ENCODE results near the gene PCYT2.

Gene PCYT2

DNA sequence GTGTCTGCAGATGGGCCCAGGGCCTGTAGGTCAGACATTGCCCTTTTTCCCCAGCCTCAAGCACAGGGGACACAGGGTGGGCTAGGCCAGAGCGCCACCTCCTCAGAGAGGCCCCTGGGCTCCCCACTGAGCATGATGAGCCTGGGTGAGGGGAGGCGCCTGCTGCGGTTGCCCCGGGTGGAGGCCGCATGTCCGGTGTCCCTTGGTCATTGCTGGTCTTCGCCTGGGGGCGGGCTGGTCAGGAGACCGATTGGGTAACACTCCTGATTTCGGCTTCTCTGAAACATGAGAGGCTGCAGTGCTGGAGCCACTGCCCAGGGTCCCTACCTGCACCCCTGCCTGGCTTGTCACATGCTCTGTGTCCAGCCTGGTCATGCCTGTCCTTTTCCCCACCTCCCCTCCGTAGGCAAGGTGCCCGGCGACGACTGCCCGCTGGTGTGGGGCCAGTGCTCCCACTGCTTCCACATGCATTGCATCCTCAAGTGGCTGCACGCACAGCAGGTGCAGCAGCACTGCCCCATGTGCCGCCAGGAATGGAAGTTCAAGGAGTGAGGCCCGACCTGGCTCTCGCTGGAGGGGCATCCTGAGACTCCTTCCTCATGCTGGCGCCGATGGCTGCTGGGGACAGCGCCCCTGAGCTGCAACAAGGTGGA, 11.6 kb downstream of the PCYT2 start:
- DNase-seq: no peak

DNA sequence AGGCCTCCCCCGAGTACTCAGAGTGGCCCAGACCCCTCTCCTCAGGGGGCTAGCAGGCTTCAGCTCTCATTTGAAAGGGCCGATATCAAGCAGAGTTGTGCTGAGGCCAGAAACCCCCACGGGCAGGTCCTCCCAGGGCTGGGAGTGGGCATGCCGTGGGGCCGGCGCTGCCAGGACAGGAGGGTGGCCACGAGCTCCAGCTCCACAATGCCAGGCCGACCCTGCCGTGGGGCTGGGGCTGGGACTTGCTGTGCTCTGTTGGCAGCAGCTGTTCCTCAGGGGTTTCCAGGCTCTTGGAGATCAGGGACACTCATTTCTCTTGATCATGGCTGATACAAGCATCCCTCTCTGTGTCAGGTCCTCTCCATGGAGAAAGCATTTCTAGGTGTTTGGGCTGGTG, 12.3 kb downstream of the PCYT2 start:
- DNase-seq: no peak

DNA sequence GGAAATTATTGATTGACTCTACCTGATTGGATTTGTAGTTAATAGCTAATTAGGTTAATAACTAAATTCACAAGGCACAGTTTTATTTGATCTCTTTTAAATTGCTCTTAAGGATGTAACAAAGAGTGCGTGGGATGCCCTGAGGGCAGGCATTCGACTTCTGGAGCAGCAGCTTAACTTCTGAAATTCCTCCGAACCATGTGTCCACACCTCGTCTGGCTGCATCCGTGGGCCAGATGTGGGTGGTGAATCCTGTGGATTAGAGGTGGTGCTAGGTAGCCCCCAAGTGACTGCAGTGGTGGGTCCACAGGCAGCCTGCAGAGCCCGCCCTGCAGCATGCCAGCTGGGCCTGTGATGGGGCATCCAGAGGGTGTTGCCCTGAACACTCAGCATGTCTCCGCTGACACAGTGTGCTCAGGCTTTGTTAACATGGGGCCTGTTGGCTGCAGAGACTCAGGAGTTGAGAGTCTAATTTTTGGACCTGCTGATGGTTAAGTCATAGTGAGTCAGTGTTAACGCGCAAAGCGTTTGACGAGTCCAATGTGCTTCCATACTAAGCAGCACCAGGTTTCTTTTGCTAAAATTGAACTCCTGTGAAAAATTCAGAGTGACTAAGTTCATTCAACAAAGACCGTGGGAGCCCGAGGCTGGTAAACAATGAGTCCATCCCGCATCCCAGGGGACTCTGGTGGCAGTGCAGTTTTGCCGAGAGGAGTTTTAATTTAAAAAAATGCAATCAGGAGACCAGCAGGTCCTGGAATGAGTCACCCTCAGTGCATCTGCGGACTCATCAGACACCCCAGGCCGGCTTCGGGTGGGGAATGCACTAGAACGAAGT, 13.0 kb downstream of the PCYT2 start:
- DNase-seq: no peak

- DNase-seq: no peak
Measured at GRCh38 chr17:81895400-81895799, 15.8 kb downstream of the PCYT2 start.

- peak; percentile 15 for DNase-seq
Measured at GRCh38 chr17:81891303-81891552, 20.0 kb downstream of the PCYT2 start.

GRCh38 chr17:81890447-81891302, 20.5 kb downstream of the PCYT2 start:
- DNase-seq: peak; percentile 17

DNA sequence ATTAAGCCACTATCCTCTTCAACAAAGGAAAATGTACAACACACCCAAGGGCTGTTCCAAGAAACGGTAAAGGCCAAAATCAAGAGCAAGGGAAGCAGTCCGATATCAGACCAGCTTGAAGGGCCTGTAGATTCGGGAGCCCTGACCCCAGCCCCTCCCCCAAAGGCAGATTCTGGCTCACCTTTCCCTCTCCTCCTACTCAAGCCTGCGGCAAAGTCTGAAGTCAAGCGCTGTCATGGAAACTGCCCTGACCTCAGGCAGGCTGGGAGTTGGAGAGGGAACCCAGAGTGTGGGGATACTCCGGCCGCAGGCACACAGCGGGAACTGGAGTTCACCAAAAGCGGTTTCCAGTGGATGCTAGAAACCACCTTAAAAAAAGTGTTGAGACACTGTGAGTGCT, 21.6 kb downstream of the PCYT2 start:
- no peak for DNase-seq

GRCh38 chr17:81888988-81889595, 22.1 kb downstream of the PCYT2 start:
- DNase-seq: no peak

DNA sequence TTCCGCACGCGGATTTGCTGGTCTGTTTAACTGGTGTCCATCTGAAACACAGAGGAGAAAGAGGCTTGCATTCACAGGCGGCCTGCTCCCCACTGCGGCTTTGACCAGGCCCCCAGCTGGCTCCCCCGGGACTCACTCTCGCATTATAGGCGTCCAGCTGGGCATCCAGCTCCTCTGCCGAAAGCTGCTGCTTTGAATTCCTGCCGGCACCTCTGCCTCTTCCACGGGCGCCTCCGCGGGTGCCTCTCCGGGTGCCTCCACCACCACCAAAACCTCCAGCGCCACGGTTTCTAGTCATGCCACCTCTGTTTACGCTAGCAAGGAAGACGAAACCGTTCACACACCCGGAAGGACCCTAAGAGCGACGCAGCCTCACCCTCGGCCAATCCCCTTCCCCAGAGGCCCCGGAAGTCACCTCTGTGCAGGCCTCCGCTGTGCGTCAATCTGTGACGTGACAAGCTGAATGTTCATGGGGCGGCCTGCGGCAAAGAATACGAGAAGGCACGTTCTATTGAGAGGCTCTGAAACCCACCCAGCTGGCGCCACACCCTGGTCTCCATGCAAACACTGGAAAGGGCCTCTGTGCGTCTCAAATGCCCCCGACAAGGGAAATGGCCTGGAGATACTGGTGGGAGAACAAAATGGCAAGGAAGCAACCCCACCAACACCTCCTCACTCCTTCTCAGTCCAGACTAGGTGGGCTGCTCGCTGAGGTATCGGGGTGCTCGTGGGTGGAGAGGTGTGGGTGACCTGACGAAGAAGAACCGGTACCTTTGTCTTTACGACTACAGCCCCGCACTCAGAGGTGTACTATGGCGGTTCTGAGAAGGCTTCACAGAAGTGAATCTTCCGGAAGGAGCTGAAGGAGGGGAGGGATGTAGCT, 22.9 kb downstream of the PCYT2 start:
- no peak for DNase-seq

DNA sequence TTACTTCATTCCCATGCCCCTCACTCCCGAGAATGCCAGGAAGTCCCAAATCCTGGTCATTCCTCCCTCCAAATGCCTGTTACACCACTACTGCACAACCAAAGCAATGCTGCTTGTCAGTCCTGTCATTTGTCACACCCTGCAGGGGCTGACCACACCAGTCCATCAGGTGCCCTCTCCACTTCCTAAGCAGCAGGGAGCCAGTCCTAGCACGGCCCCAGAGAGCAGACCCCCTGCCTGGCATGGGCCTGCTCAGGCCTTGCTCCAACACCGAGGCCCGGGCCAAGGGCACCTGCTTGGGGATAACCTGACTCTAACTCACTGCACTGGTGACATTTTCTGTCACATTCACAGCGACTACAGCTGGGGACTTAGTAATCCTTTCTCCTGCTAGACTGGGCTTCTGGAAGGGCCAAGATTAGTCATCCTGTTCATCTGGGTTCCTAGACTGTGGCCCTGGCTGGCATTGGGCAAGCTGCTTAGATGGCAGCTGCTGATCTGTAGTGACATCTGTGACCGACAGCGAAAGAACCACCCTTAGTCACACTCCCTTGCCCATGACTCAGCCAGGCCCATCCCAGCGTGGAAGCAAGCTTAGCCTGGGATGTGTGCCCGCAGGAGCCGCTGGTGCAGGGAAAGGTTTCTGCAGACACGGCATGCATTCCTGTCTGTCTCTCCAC, 25.2 kb downstream of the PCYT2 start:
- DNase-seq: no peak

DNA sequence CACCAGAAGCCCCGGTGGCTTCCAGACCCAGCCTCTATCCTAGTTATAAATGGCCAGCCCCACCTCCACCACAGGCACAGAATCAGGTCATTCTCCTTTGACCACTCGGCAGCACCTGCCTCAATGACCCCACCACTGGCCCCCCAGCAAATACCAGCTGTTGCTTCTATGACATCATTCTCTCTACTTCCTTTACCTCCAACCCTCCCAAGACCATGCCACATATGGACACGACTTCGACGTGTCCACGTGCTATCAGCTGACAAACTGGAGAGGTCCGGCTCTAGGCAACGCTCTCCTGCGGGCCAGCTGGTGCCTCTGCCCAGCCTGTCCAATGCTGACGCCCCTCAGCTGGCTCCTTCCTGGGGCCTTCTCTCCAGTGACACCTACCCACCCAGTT, 25.7 kb downstream of the PCYT2 start:
- DNase-seq: no peak

DNA sequence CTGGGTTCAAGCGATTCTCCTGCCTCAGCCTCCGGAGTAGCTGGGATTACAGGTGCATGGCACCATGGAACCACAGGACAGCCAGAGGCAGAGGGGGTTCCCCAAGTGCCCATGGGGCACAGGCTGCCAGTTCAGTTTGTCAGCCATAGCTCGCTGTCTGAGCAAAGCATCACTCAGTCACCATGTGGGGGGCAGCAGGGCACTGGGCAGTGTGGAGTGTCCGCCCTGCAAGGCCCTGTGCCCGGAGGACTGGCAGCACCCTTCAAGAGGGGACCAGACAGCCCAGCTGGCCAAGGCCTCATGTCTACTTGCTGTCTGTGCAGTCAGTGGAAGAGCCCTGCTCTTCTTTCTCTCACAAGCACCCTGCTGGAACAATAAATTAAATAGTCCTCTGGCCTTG, 26.2 kb downstream of the PCYT2 start:
- DNase-seq: no peak

- DNase-seq: no peak
Measured at GRCh38 chr17:81884520-81884919, 26.7 kb downstream of the PCYT2 start.

- no peak for DNase-seq
Measured at GRCh38 chr17:81879121-81879520, 32.1 kb downstream of the PCYT2 start.

DNA sequence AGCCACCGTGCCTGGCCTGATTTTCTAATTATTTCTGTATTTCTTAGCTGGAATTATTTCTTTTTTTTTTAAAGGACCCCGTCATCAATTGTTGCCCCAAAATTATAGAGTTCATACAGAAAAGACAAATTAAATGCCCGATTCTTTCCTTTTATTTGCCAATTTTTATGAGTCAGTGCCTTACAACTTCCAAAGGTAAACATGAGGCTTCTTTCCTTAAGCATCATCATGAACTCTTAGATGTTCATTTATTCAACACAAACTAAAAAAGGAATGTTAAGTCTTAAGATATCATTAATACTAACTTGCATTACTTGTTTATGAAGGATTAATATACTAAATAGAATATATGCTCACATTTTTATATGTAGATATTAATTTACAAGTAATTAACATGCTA, 32.9 kb downstream of the PCYT2 start:
- no peak for DNase-seq

GRCh38 chr17:81877569-81877968, 33.6 kb downstream of the PCYT2 start:
- no peak for DNase-seq

- DNase-seq: peak; percentile 96
Measured at GRCh38 chr17:81871387-81872230, 39.6 kb downstream of the PCYT2 start.

- DNase-seq: no peak
Measured at GRCh38 chr17:81870981-81871386, 40.2 kb downstream of the PCYT2 start, which contains the start of gene ARHGDIA. Gene ARHGDIA (minus strand): TSS chr17:81871337. CDS start chr17:81869930, 1,407 bp downstream.

GRCh38 chr17:81870131-81870980, 40.8 kb downstream of the PCYT2 start:
- peak; percentile 47 for DNase-seq

All from CD4-positive, alpha-beta T cell treated with Interleukin-6 for 4 hours (primary cell).